Lower leg skin (tissue), 3 donors: ENCODE results near the gene MVD.

Source experiments
- CTCF ChIP-seq, 3 donors: fragments of 450-650 bp; IDR thresholded peaks; one replicate each; pipeline ENCODE4 v1.5.1; 2016; ENCODE audit warnings: antibody characterized with exemption in 3 of 3, mild to moderate bottlenecking in 3 of 3, moderate library complexity in 2 of 3
- POLR2A ChIP-seq, 2 donors: fragments of 450-650 bp; IDR thresholded peaks; one replicate each; pipeline ENCODE4 v1.6.1; 2016 to 2017; ENCODE audit warnings: antibody characterized with exemption in 2 of 2, mild to moderate bottlenecking in 1 of 2, moderate library complexity in 1 of 2

- no peak for TF ChIP-seq CTCF (IDR thresholded peaks at IDR 0.05)
- no peak for TF ChIP-seq POLR2A (IDR thresholded peaks at IDR 0.05)
Observed at GRCh38 chr16:88699180-88699579, 36.3 kb upstream of the MVD start.
